ENCODE data around the gene PCBP3.
"Not testable (repeated sequence)": the region's sequence is repeated elsewhere in the genome, so short reads cannot be mapped to it uniquely, and the experiment has no call there.

PCBP3 gene

GRCh38 chr21:45809421-45809820 is 165.9 kb downstream of the PCBP3 start:
- no peak for DNase-seq (ENCODE audit: low read depth)

- DNase-seq (ENCODE audit: low read depth), result no peak
Measured at GRCh38 chr21:45811136-45811535, 167.6 kb downstream of the PCBP3 start.

GRCh38 chr21:45814210-45814940 is 170.8 kb downstream of the PCBP3 start:
- not testable (repeated sequence) for DNase-seq (ENCODE audit: low read depth)

GRCh38 chr21:45815781-45816180 is 172.3 kb downstream of the PCBP3 start:
- not testable (repeated sequence) for DNase-seq (ENCODE audit: low read depth)

GRCh38 chr21:45816794-45817193 is 173.3 kb downstream of the PCBP3 start:
- DNase-seq (ENCODE audit: low read depth), result no peak

GRCh38 chr21:45817345-45817744 is 173.8 kb downstream of the PCBP3 start:
- DNase-seq (ENCODE audit: low read depth), result no peak

- DNase-seq (ENCODE audit: low read depth), result no peak
Measured at GRCh38 chr21:45818276-45818903, 174.9 kb downstream of the PCBP3 start.

GRCh38 chr21:45818904-45819285 is 175.4 kb downstream of the PCBP3 start:
- DNase-seq (ENCODE audit: low read depth), result peak; percentile 35

- DNase-seq (ENCODE audit: low read depth), result no peak
Measured at GRCh38 chr21:45819478-45820170, 176.1 kb downstream of the PCBP3 start.

- peak; percentile 65 for DNase-seq (ENCODE audit: low read depth)
Measured at GRCh38 chr21:45820171-45821091, 176.9 kb downstream of the PCBP3 start.

- DNase-seq (ENCODE audit: low read depth), result no peak
Measured at GRCh38 chr21:45821315-45821962, 177.9 kb downstream of the PCBP3 start.

GRCh38 chr21:45821998-45822397 is 178.5 kb downstream of the PCBP3 start:
- DNase-seq (ENCODE audit: low read depth), result no peak

- DNase-seq (ENCODE audit: low read depth), result no peak
Measured at GRCh38 chr21:45822429-45823099, 179.0 kb downstream of the PCBP3 start.

- DNase-seq (ENCODE audit: low read depth), result no peak
Measured at GRCh38 chr21:45823100-45823681, 179.7 kb downstream of the PCBP3 start.

- no peak for DNase-seq (ENCODE audit: low read depth)
Measured at GRCh38 chr21:45824546-45825215, 181.2 kb downstream of the PCBP3 start.

GRCh38 chr21:45825219-45825618 is 181.7 kb downstream of the PCBP3 start:
- no peak for DNase-seq (ENCODE audit: low read depth)

GRCh38 chr21:45826676-45827301 is 183.3 kb downstream of the PCBP3 start:
- DNase-seq (ENCODE audit: low read depth), result no peak

GRCh38 chr21:45827302-45827692 is 183.8 kb downstream of the PCBP3 start:
- no peak for DNase-seq (ENCODE audit: low read depth)

- no peak for DNase-seq (ENCODE audit: low read depth)
Measured at GRCh38 chr21:45827881-45828579, 184.5 kb downstream of the PCBP3 start.
